Activated T-helper 1 cell treated with Interleukin-2 at 50 U/mL for 16 hours (primary cell): ENCODE results near the gene ORC1.

Experiments used
- DNase-seq: peaks from one replicate; pipeline ENCODE4 v3.0.0-alpha.2; 2020; ENCODE audit warnings: low read depth

ORC1 gene

GRCh38 chr1:52341655-52342260 is 62.5 kb downstream of the ORC1 start:
- no peak for DNase-seq

- DNase-seq: no peak
Observed at GRCh38 chr1:52337439-52337838, 66.8 kb downstream of the ORC1 start.

- DNase-seq: no peak
Observed at GRCh38 chr1:52334906-52335528, 69.2 kb downstream of the ORC1 start.

GRCh38 chr1:52332411-52332810 is 71.8 kb downstream of the ORC1 start:
- DNase-seq: no peak

- no peak for DNase-seq
Observed at GRCh38 chr1:52328615-52329014, 75.6 kb downstream of the ORC1 start.

- no peak for DNase-seq
Observed at GRCh38 chr1:52325786-52326185, 78.4 kb downstream of the ORC1 start.

GRCh38 chr1:52323731-52324130 is 80.5 kb downstream of the ORC1 start:
- DNase-seq: no peak
